HG02623 (cell line): ENCODE measurements around the gene PUS7L.

ENCODE experiments used
- ATAC-seq: cut with Tn5 transposase; IDR thresholded peaks from one replicate; pipeline ENCODE4 v1.9.1; 2021; ENCODE audit warnings: moderate library complexity; ENCODE audit not compliant: unreplicated experiment

Gene PUS7L

GRCh38 chr12:43675048-43675904 is 83.3 kb downstream of the PUS7L start:
- ATAC-seq = no peak

- ATAC-seq = no peak
Observed at GRCh38 chr12:43669373-43669772, 89.2 kb downstream of the PUS7L start.
